ENCODE data around the gene ATP5F1C. TPM values are rescaled to one million over a fixed set of nuclear protein-coding genes. Genes with fewer than 3 reads are reported as not detected.
"Not testable (repeated sequence)": the region's sequence is repeated elsewhere in the genome, so short reads cannot be mapped to it uniquely, and the experiment has no call there.

ATP5F1C gene
- total RNA-seq, 1 experiment from 2014 or later = 167 TPM

DNA sequence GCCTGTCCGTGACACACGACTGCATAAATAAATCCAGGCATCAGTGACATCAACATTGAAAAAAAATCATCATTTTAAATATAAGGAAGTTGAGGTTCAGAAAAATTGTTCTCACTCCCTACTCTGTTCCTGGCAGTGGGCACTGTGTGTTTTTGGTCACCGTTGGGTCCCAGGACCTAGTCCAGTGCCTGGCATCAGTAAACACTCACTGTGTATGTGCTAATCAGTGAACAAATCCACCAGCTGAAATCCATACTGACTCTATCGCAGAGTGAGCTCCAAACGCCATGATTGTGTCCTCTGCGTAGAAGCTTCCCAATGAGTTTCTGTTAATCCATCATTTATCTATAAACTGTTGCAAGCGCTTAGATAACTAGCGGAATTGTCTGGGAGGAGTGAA lies 43.7 kb upstream of the ATP5F1C start:
- no peak for DNase-seq
- ChIA-PET POLR2A (ENCODE audit: unreplicated experiment) (no interaction called here), CTCF (no interaction called here)

DNA sequence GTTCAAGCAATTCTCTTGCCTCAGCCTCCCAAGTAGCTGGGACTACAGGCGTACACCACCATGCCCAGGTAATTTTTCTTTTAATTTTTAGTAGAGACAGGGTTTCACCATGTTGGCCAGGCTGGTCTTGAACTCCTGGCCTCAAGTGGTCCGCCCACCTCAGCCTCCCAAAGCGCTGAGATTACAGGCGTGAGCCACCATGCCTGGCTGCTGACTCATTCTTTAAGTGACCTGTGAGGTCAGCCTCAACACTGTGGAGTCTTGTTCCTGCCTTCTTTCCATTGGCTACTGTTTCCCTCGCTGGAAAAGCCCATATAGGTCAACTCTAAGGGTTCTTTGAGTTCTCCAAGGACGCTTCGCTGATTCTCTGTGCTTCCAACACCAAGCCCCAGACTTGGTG lies 39.3 kb upstream of the ATP5F1C start:
- H3K4me2 ChIP-seq (ENCODE audit: low read length); H3K79me2 ChIP-seq (ENCODE audit: low read length); intact Hi-C loops (cut with micrococcal nuclease); H3K9me3 ChIP-seq (ENCODE audit: low read length); ATAC-seq; H3K27me3 ChIP-seq (ENCODE audit: low read length); DNase-seq; H3K4me3 ChIP-seq (ENCODE audit: low read length); H3K36me3 ChIP-seq (ENCODE audit: low read depth, low read length); H3K9ac ChIP-seq (ENCODE audit: low read length); H2AFZ ChIP-seq (ENCODE audit: low read length); H3F3A ChIP-seq (ENCODE audit: low read length, unreplicated experiment); H4K20me1 ChIP-seq (ENCODE audit: low read length); H3K9me2 ChIP-seq (replicated peaks; ENCODE audit: low read length); BruUV-seq (replicated peaks); H3K4me1 ChIP-seq (ENCODE audit: insufficient read depth, low read length); CTCF ChIA-PET; H3K27ac ChIP-seq (ENCODE audit: low read length); POLR2A ChIA-PET (ENCODE audit: unreplicated experiment): not testable (repeated sequence)

More for the DNA sequence above, 43.7 kb upstream of the ATP5F1C start:
- no peaks in the 10 kb centered on the region for H3K9me2 ChIP-seq (replicated peaks; ENCODE audit: low read length)
- H2AFZ ChIP-seq (ENCODE audit: low read length) = no peak overlapping the region
- H3F3A ChIP-seq (ENCODE audit: low read length, unreplicated experiment) = no peaks in the 10 kb centered on the region
- no peaks in the 10 kb centered on the region for H4K20me1 ChIP-seq (ENCODE audit: low read length)
- no peak for ATAC-seq
- no peak overlapping the region for H3K4me3 ChIP-seq (ENCODE audit: low read length)
- H3K9me3 ChIP-seq (ENCODE audit: low read length) = no peaks in the 10 kb centered on the region
- H3K4me2 ChIP-seq (ENCODE audit: low read length) = no peak overlapping the region
- intact Hi-C loops (cut with micrococcal nuclease) = no loop called here
- TF ChIP-seq, protein P1, sequence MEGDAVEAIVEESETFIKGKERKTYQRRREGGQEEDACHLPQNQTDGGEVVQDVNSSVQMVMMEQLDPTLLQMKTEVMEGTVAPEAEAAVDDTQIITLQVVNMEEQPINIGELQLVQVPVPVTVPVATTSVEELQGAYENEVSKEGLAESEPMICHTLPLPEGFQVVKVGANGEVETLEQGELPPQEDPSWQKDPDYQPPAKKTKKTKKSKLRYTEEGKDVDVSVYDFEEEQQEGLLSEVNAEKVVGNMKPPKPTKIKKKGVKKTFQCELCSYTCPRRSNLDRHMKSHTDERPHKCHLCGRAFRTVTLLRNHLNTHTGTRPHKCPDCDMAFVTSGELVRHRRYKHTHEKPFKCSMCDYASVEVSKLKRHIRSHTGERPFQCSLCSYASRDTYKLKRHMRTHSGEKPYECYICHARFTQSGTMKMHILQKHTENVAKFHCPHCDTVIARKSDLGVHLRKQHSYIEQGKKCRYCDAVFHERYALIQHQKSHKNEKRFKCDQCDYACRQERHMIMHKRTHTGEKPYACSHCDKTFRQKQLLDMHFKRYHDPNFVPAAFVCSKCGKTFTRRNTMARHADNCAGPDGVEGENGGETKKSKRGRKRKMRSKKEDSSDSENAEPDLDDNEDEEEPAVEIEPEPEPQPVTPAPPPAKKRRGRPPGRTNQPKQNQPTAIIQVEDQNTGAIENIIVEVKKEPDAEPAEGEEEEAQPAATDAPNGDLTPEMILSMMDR (conservative IDR thresholded peaks at IDR 0.05; ENCODE audit: low read depth, low read length) = no peak
- no peak for TF ChIP-seq EZH2 (IDR thresholded peaks at IDR 0.05; ENCODE audit: low read length, unreplicated experiment)
- TF ChIP-seq EZH2phosphoT487 (IDR thresholded peaks at IDR 0.05; ENCODE audit: borderline replicate concordance, low read length) = no peak
- H3K27me3 ChIP-seq (ENCODE audit: low read length) = no peaks in the 10 kb centered on the region
- H3K36me3 ChIP-seq (ENCODE audit: low read depth, low read length) = no peaks in the 10 kb centered on the region
- H3K27ac ChIP-seq (ENCODE audit: low read length) = no peak overlapping the region
- H3K79me2 ChIP-seq (ENCODE audit: low read length) = no peaks in the 10 kb centered on the region
- no peak overlapping the region for H3K9ac ChIP-seq (ENCODE audit: low read length)
- H3K4me1 ChIP-seq (ENCODE audit: insufficient read depth, low read length) = no peaks in the 10 kb centered on the region
- BruUV-seq (replicated peaks) = no TSS peak

DNA sequence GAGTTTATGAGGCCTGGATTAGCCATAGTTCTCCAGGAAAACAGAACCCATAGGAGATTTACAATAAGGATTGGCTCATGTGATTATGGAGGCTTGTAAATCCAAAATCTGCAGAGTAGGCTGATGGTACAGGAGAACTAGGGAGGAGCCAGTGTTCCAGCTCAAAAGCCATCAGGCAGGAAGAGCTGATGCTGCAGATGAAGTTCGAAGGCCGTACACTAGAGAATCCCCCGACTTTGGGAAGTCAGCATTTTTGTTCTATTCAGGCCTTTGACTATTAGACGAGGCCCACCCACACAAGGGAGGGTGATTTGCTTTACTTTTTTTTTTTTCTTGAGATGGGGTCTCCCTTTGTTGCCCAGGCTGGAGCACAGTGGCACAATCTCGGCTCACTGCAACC lies 37.8 kb upstream of the ATP5F1C start:
- Histone ChIP-seq H3K36me3 (ENCODE audit: low read depth, low read length) (no peaks in the 10 kb centered on the region), H3K4me3 (ENCODE audit: low read length) (no peak overlapping the region), H3K9ac (ENCODE audit: low read length) (no peak overlapping the region), H3F3A (ENCODE audit: low read length, unreplicated experiment) (no peaks in the 10 kb centered on the region), H2AFZ (ENCODE audit: low read length) (no peak overlapping the region), H3K27me3 (ENCODE audit: low read length) (no peaks in the 10 kb centered on the region), H3K79me2 (ENCODE audit: low read length) (no peaks in the 10 kb centered on the region), H3K27ac (ENCODE audit: low read length) (no peak overlapping the region), H3K4me1 (ENCODE audit: insufficient read depth, low read length) (no peaks in the 10 kb centered on the region), H3K4me2 (ENCODE audit: low read length) (no peak overlapping the region), H4K20me1 (ENCODE audit: low read length) (no peaks in the 10 kb centered on the region), H3K9me2 (replicated peaks; ENCODE audit: low read length) (no peaks in the 10 kb centered on the region), H3K9me3 (ENCODE audit: low read length) (no peaks in the 10 kb centered on the region)
- ChIA-PET CTCF (no interaction called here), POLR2A (ENCODE audit: unreplicated experiment) (no interaction called here)
- no TSS peak for BruUV-seq (replicated peaks)
- intact Hi-C loops (cut with micrococcal nuclease) = no loop called here
- DNase-seq (no peak), ATAC-seq (no peak)
- TF ChIP-seq EZH2 (IDR thresholded peaks at IDR 0.05; ENCODE audit: low read length, unreplicated experiment) (no peak), EZH2phosphoT487 (IDR thresholded peaks at IDR 0.05; ENCODE audit: borderline replicate concordance, low read length) (no peak)
- TF ChIP-seq, protein P1 (conservative IDR thresholded peaks at IDR 0.05; ENCODE audit: low read depth, low read length) = no peak
